ENCODE results near the gene PADI6. TPM values are rescaled to one million over a fixed set of nuclear protein-coding genes. Genes with fewer than 3 reads are reported as not detected.
A peak's percentile ranks its signal among the peaks of the same experiment; 100 is the strongest.

Gene PADI6
- total and polyA plus RNA-seq, 9 of the 15 experiments (the other 6 are each of a cell fraction or from before 2014, with no cell fraction given) = not detected

DNA sequence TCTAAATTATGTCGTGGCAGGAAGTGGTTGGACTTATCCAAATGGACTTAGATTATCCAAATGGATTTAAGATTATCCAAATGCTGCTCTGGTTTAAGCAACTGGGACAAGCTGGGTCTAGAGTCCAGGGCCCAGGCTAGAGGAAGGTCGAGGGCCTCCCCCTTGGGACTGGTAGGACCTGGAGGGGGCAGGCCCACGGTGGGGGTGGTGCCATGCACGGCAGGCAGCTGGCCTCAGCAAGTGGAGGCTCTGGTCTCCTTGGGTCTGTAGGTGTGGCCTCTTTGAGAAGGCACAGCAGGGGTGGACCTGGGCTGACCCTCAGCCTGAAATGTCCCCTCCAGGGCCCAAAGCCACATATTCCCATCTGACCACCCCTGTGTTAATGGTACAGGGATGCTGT, 29.8 kb downstream of the PADI6 start:
- peaks cover 4% of the 10 kb centered on the region for H3K9me1 ChIP-seq (ENCODE audit: control insufficient read depth, insufficient read depth, low read length)
- no peaks in the 10 kb centered on the region for H3K79me2 ChIP-seq (ENCODE audit: control insufficient read depth, insufficient read depth, low read length)
- 0 out of 4 replicates have a peak overlapping the region, but pooled peaks of 1 of the 2 experiments have one; percentile 38 for H3K9ac ChIP-seq (ENCODE audit: insufficient read depth in 1 of 2, low read depth in 2 of 2, low read length in 2 of 2)
- intact Hi-C loops (cut with micrococcal nuclease) (loop anchor here (5.0 to 10.0 kb wide), 2 partner anchors 65 to 277 kb away; no protein-coding TSS in a partner anchor), in situ Hi-C loops (cut with MboI) (loop anchor here (10.0 kb wide), 1 partner anchor 277 kb away; no protein-coding TSS in a partner anchor)
- no peak overlapping the region for H3K4me2 ChIP-seq (ENCODE audit: insufficient read depth, low read length)
- no TSS peak for BruUV-seq (replicated peaks)
- peaks cover 27 to 57% of the 10 kb centered on the region in 2 experiments; a peak in 4 of 5 replicates for H3K4me1 ChIP-seq (replicated peaks in 1 of 2; ENCODE audit: control insufficient read depth in 2 of 2, insufficient read depth in 2 of 2, low read length in 2 of 2)
- no peaks in the 10 kb centered on the region for H3K27me3 ChIP-seq (ENCODE audit: control insufficient read depth in 2 of 2, insufficient read depth in 2 of 2, low read length in 2 of 2)
- H3K4me3 ChIP-seq = no peak overlapping the region
- WGBS (ENCODE audit: insufficient coverage, low coverage, missing lambda C conversion rate) = 18% methylated on average over 4 of the region's 4 CpGs
- ChIA-PET CTCF (ENCODE audit: low intra/inter-chr PET ratio) (no interaction called here), POLR2A (interaction anchor here (0.6 to 1.6 kb wide), 5 partner anchors 9 to 321 kb away, joined by 3 to 7 read pairs (median 3); no protein-coding TSS in a partner anchor)
- H3K27ac ChIP-seq (ENCODE audit: extremely low read depth, low read depth, low read length) = no peak overlapping the region
- ATAC-seq = no peak
- H3K9me3 ChIP-seq (replicated peaks; ENCODE audit: control insufficient read depth, insufficient read depth, low read depth, low read length) = no peaks in the 10 kb centered on the region
- peaks cover 10% of the 10 kb centered on the region; the same call in 1 of the 2 replicates for H4K20me1 ChIP-seq (replicated peaks; ENCODE audit: control insufficient read depth, insufficient read depth, low read length)
- no peak for DNase-seq (ENCODE audit: extremely low read depth in 1 of 4, low spot score in 3 of 4)
- H3K36me3 ChIP-seq (ENCODE audit: control insufficient read depth, insufficient read depth, low read length) = peaks cover 9% of the 10 kb centered on the region; the same call in 2 of the 3 replicates
- no peak for FAIRE-seq
- H2AFZ ChIP-seq (ENCODE audit: low read depth, low read length) = no peak overlapping the region
- TF ChIP-seq ZNF311 (CRISPR knock-in tag; IDR thresholded peaks at IDR 0.05) = no peak
- TF ChIP-seq TCFL5 (CRISPR knock-in tag; conservative IDR thresholded peaks at IDR 0.05) = no peak
- no peak for TF ChIP-seq ADNP (tag; IDR thresholded peaks at IDR 0.05)
- no peak for TF ChIP-seq NFE2 (IDR thresholded peaks at IDR 0.05; ENCODE audit: low read depth)
- TF ChIP-seq HNRNPH1 (optimal IDR thresholded peaks at IDR 0.05; ENCODE audit: low read depth, low read length) = no peak
- TF ChIP-seq FOXM1 (IDR thresholded peaks at IDR 0.05; ENCODE audit: low read depth) = no peak
- TF ChIP-seq FOXM1 (CRISPR knock-in tag; IDR thresholded peaks at IDR 0.05; ENCODE audit: low read depth) = no peak
- TF ChIP-seq, protein P1, sequence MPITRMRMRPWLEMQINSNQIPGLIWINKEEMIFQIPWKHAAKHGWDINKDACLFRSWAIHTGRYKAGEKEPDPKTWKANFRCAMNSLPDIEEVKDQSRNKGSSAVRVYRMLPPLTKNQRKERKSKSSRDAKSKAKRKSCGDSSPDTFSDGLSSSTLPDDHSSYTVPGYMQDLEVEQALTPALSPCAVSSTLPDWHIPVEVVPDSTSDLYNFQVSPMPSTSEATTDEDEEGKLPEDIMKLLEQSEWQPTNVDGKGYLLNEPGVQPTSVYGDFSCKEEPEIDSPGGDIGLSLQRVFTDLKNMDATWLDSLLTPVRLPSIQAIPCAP (CRISPR knock-in tag; IDR thresholded peaks at IDR 0.05; ENCODE audit: borderline replicate concordance) = no peak
- TF ChIP-seq CBX3 (IDR thresholded peaks at IDR 0.05; ENCODE audit: borderline replicate concordance in 1 of 2, low read length in 2 of 2) = no peak
- TF ChIP-seq ZNF274 (IDR thresholded peaks at IDR 0.05; ENCODE audit: borderline replicate concordance, low read depth, low read length) = no peak
- TF ChIP-seq, protein P2, sequence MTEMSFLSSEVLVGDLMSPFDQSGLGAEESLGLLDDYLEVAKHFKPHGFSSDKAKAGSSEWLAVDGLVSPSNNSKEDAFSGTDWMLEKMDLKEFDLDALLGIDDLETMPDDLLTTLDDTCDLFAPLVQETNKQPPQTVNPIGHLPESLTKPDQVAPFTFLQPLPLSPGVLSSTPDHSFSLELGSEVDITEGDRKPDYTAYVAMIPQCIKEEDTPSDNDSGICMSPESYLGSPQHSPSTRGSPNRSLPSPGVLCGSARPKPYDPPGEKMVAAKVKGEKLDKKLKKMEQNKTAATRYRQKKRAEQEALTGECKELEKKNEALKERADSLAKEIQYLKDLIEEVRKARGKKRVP (CRISPR knock-in tag; IDR thresholded peaks at IDR 0.05) = no peak
- TF ChIP-seq NCOA1 (IDR thresholded peaks at IDR 0.05; ENCODE audit: low read depth) = no peak
- TF ChIP-seq PHB (CRISPR knock-in tag; IDR thresholded peaks at IDR 0.05) = no peak
- no peak for TF ChIP-seq GABPB2 (CRISPR knock-in tag; conservative IDR thresholded peaks at IDR 0.05)
- TF ChIP-seq, protein P3, sequence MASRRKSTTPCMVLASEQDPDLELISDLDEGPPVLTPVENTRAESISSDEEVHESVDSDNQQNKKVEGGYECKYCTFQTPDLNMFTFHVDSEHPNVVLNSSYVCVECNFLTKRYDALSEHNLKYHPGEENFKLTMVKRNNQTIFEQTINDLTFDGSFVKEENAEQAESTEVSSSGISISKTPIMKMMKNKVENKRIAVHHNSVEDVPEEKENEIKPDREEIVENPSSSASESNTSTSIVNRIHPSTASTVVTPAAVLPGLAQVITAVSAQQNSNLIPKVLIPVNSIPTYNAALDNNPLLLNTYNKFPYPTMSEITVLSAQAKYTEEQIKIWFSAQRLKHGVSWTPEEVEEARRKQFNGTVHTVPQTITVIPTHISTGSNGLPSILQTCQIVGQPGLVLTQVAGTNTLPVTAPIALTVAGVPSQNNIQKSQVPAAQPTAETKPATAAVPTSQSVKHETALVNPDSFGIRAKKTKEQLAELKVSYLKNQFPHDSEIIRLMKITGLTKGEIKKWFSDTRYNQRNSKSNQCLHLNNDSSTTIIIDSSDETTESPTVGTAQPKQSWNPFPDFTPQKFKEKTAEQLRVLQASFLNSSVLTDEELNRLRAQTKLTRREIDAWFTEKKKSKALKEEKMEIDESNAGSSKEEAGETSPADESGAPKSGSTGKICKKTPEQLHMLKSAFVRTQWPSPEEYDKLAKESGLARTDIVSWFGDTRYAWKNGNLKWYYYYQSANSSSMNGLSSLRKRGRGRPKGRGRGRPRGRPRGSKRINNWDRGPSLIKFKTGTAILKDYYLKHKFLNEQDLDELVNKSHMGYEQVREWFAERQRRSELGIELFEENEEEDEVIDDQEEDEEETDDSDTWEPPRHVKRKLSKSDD (conservative IDR thresholded peaks at IDR 0.05; ENCODE audit: low read length) = no peak
- no peak for TF ChIP-seq PHF8 (IDR thresholded peaks at IDR 0.05; ENCODE audit: borderline replicate concordance, low read length)
- TF ChIP-seq POLR2B (IDR thresholded peaks at IDR 0.05; ENCODE audit: low read depth, partially characterized antibody) = no peak
- TF ChIP-seq U2AF2 (optimal IDR thresholded peaks at IDR 0.05; ENCODE audit: low read depth, low read length) = no peak
- no peak for TF ChIP-seq ERF (CRISPR knock-in tag; IDR thresholded peaks at IDR 0.05)
